Measurements from ENCODE around the gene OTOS. TPM values are rescaled to one million over a fixed set of nuclear protein-coding genes. Genes with fewer than 3 reads are reported as not detected.

OTOS gene
- total RNA-seq, 1 experiment from 2014 or later = not detected

DNA sequence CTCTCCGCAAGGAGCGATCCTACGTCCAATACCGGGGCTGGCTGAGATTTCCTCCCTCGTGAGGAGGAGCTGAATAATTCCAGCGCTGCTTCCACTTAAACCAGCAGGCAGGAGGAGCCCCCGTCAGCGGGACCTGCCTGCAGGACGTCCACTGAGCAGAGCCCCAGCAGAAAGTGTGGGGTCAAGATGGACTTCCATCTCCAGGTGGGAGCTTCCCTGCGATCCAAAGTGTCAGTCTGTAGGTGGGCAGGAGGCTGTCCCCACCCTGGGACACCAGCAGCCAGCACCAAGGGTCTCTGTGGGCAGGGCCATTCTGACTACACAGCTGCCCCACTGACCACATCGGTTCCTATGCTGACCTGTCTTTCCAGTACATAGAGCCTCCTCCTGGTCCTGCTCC lies 462 bp upstream of the OTOS start:
- ChIA-PET CTCF (interaction anchor here (0.6 to 9.5 kb wide), 3 partner anchors 75 to 298 kb away, joined by 3 to 201 read pairs (median 4); no protein-coding TSS in a partner anchor), POLR2A (interaction anchor here (0.6 to 1.7 kb wide), 2 partner anchors 80 to 948 kb away, joined by 3 to 6 read pairs; no protein-coding TSS in a partner anchor)
- TF ChIP-seq, protein P1, sequence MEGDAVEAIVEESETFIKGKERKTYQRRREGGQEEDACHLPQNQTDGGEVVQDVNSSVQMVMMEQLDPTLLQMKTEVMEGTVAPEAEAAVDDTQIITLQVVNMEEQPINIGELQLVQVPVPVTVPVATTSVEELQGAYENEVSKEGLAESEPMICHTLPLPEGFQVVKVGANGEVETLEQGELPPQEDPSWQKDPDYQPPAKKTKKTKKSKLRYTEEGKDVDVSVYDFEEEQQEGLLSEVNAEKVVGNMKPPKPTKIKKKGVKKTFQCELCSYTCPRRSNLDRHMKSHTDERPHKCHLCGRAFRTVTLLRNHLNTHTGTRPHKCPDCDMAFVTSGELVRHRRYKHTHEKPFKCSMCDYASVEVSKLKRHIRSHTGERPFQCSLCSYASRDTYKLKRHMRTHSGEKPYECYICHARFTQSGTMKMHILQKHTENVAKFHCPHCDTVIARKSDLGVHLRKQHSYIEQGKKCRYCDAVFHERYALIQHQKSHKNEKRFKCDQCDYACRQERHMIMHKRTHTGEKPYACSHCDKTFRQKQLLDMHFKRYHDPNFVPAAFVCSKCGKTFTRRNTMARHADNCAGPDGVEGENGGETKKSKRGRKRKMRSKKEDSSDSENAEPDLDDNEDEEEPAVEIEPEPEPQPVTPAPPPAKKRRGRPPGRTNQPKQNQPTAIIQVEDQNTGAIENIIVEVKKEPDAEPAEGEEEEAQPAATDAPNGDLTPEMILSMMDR (IDR thresholded peaks at IDR 0.05; ENCODE audit: unreplicated experiment) = no peak
- Mint-ChIP-seq H3K4me3 (ENCODE audit: unreplicated experiment) (no peak overlapping the region), H3K9me3 (ENCODE audit: unreplicated experiment) (no peaks in the 10 kb centered on the region), H3K27ac (ENCODE audit: low read depth, unreplicated experiment) (no peak overlapping the region), H3K4me1 (ENCODE audit: insufficient read depth, unreplicated experiment) (peaks cover 6% of the 10 kb centered on the region), H3K27me3 (ENCODE audit: insufficient read depth, unreplicated experiment) (peaks cover 24% of the 10 kb centered on the region), H3K36me3 (ENCODE audit: insufficient read depth, unreplicated experiment) (no peaks in the 10 kb centered on the region)
- intact Hi-C loops (cut with micrococcal nuclease) = no loop called here
- no peak for DNase-seq (ENCODE audit: unreplicated experiment)
- BruUV-seq (replicated peaks) = no TSS peak

DNA sequence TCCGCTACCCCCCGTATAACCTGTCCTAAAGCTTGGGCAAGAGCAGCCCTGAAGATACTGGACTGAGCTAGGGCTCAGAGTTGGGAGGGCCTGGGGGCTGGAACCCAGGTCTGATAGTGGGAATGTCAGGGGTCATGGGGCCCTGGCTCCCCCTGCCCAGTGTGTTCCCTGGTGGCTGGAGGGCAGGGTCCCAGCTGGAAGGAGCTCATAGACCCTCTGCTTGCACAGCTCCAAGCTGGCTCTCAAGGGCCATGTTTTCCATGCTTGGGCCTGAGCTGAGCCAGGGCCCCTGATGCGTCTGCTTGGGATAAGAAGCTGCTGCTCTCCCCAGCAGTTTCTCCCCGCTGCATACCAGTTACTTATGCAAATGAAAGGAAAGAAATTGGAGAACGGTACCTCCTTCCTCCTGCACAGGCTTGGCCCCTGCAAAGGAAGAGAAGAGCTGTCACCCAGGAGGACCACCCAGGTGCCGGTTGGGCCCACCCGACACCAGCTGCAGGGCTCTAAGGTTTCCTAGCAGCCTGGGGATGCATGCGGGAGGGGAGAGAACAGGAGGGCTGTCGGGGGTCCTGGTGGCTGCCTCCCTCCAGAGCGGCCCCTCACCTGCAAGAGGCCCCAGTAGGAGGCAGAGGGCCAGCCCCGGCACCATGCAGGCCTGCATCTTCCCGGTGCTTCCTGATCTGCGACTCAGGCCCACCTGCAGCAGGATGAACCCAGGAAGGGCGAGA lies 628 bp downstream of the OTOS start:
- BruUV-seq (replicated peaks) = no TSS peak
- TF ChIP-seq, protein P1 (IDR thresholded peaks at IDR 0.05; ENCODE audit: unreplicated experiment) = no peak
- Mint-ChIP-seq H3K36me3 (ENCODE audit: insufficient read depth, unreplicated experiment) (peaks cover 6% of the 10 kb centered on the region), H3K4me3 (ENCODE audit: unreplicated experiment) (no peak overlapping the region), H3K4me1 (ENCODE audit: insufficient read depth, unreplicated experiment) (peaks cover 13% of the 10 kb centered on the region), H3K27me3 (ENCODE audit: insufficient read depth, unreplicated experiment) (peaks cover 24% of the 10 kb centered on the region), H3K27ac (ENCODE audit: low read depth, unreplicated experiment) (no peak overlapping the region), H3K9me3 (ENCODE audit: unreplicated experiment) (no peaks in the 10 kb centered on the region)
- CTCF ChIA-PET = interaction anchor here (0.6 to 9.5 kb wide), 5 partner anchors 10 to 292 kb away, joined by 3 to 201 read pairs (median 5); no protein-coding TSS in a partner anchor
- POLR2A ChIA-PET = no interaction called here
- no peak for DNase-seq (ENCODE audit: unreplicated experiment)
- intact Hi-C loops (cut with micrococcal nuclease) = no loop called here

DNA sequence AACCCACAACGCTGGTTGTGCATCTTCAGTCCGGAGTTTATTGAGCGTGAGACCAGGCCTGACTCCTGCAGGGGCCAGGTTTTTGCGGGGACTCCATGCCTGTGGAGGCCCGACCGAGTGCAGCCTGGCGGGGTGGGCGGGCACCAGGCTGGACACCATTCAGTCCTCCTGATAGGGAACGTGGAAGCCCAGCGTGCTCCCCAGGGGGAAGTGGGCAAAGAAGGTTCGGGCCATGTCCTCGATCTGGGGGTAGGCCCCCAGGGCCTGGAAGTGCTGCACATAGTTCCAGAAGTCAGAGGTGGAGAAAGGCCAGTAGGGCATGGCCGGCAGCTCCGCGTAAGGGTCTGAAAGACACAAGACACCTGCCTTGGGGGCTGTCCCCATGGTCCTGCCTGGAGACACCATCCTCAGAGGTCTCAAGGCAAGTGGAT lies 1.4 kb downstream of the OTOS start:
- TF ChIP-seq, protein P1 (IDR thresholded peaks at IDR 0.05; ENCODE audit: unreplicated experiment) = no peak
- intact Hi-C loops (cut with micrococcal nuclease) = no loop called here
- no peak overlapping the region for H3K27ac Mint-ChIP-seq (ENCODE audit: low read depth, unreplicated experiment)
- peaks cover 24% of the 10 kb centered on the region for H3K27me3 Mint-ChIP-seq (ENCODE audit: insufficient read depth, unreplicated experiment)
- H3K9me3 Mint-ChIP-seq (ENCODE audit: unreplicated experiment) = no peaks in the 10 kb centered on the region
- H3K4me1 Mint-ChIP-seq (ENCODE audit: insufficient read depth, unreplicated experiment) = peaks cover 17% of the 10 kb centered on the region
- peaks cover 6% of the 10 kb centered on the region for H3K36me3 Mint-ChIP-seq (ENCODE audit: insufficient read depth, unreplicated experiment)
- DNase-seq (ENCODE audit: unreplicated experiment) = no peak
- POLR2A ChIA-PET = interaction anchor here (0.7 kb wide), 1 partner anchor 80 kb away, joined by 4 read pairs; no protein-coding TSS in a partner anchor
- CTCF ChIA-PET = interaction anchor here (0.6 to 9.5 kb wide), 4 partner anchors 11 to 80 kb away, joined by 4 to 201 read pairs (median 8); no protein-coding TSS in a partner anchor
- no peak overlapping the region for H3K4me3 Mint-ChIP-seq (ENCODE audit: unreplicated experiment)
- no TSS peak for BruUV-seq (replicated peaks)

DNA sequence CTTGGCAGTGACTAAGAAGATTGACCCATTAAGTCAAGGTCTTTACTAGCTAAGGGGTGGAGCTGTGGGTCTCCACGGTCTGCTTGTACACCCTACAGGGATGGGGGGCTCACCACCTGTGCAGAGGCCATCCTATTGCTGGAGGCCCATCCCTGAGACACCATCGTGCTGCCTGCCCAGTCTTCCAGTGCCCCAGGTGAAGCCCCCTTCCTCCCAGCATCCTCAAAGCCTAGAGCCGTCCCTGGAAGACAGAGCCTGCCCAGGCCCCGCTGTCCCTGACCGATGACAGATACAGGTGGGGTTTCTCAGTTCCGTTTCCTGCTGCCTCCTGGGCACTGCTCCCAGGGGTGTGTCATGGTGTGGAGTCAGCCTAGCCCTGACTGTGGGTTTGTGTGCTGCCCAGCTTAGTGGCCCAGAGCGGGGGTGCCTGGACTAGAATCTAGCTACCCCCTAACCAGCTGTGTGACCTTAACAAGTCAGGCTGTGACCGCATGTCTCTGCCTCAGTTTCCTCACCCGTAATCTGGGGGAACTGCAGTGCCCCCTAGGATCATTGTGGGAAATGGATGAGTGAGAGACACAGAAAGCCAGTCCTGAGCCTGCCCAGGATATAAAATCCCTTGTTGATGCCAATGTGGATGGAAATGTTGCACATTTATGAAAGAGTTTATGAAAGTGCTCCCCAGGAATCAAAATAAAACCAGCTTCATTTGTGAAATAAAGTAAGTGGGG lies 2.0 kb downstream of the OTOS start:
- intact Hi-C loops (cut with micrococcal nuclease) = no loop called here
- H3K9me3 Mint-ChIP-seq (ENCODE audit: unreplicated experiment) = no peaks in the 10 kb centered on the region
- H3K27ac Mint-ChIP-seq (ENCODE audit: low read depth, unreplicated experiment) = no peak overlapping the region
- POLR2A ChIA-PET = interaction anchor here (0.7 kb wide), 1 partner anchor 79 kb away, joined by 4 read pairs; no protein-coding TSS in a partner anchor
- TF ChIP-seq, protein P1 (IDR thresholded peaks at IDR 0.05; ENCODE audit: unreplicated experiment) = no peak
- peaks cover 23% of the 10 kb centered on the region for H3K27me3 Mint-ChIP-seq (ENCODE audit: insufficient read depth, unreplicated experiment)
- H3K4me3 Mint-ChIP-seq (ENCODE audit: unreplicated experiment) = no peak overlapping the region
- no peak for DNase-seq (ENCODE audit: unreplicated experiment)
- BruUV-seq (replicated peaks) = no TSS peak
- H3K4me1 Mint-ChIP-seq (ENCODE audit: insufficient read depth, unreplicated experiment) = peaks cover 17% of the 10 kb centered on the region
- peaks cover 10% of the 10 kb centered on the region for H3K36me3 Mint-ChIP-seq (ENCODE audit: insufficient read depth, unreplicated experiment)
- CTCF ChIA-PET = interaction anchor here (0.7 to 9.5 kb wide), 3 partner anchors 69 to 79 kb away, joined by 3 to 201 read pairs (median 5); no protein-coding TSS in a partner anchor

Data from MCF 10A (cell line).